H1 (cell line): ENCODE results near the gene BMPR1A. TPM values are rescaled to one million over a fixed set of nuclear protein-coding genes. Genes with fewer than 3 reads are reported as not detected.

Source experiments
- CTCF ChIA-PET: fragments of 300-600 bp; sonication (Branson Sonifier 250); formaldehyde crosslinking; loops from one replicate; lab custom pipeline; 2021; ENCODE audit not compliant: partially characterized antibody; lab: Charles Lee
- POLR2A ChIA-PET: fragments of 300-600 bp; sonication (Branson Sonifier 250); formaldehyde crosslinking; loops from one replicate; lab custom pipeline; 2021; ENCODE audit warnings: inconsistent platforms; ENCODE audit not compliant: partially characterized antibody; lab: Charles Lee
- DNase-seq, 2 experiments: peaks; one replicate each; pipeline versions ENCODE4 v3.0.0 to v3.0.0-alpha.2; 2010 to 2022; ENCODE audit warnings: low spot score in 2 of 2, low read depth in 1 of 2, mixed read lengths in 1 of 2
- FAIRE-seq: peaks from 2 replicates; lab custom pipeline; 2011; peaks lifted over from hg19 to GRCh38; lab: Jason Lieb, UNC
- H2AFZ ChIP-seq: 2 replicates; pipeline ENCODE4 v1.8.1; 2012; ENCODE audit warnings: low read length, inconsistent platforms
- H2AK5ac ChIP-seq: 2 replicates; pipeline ENCODE4 v1.6.1; 2013; ENCODE audit warnings: low read depth, low read length
- H2BK120ac ChIP-seq: replicated peaks from 2 replicates; pipeline ENCODE3; 2013; ENCODE audit warnings: low read depth, low read length, inconsistent platforms
- H2BK12ac ChIP-seq: 2 replicates; pipeline ENCODE4 v1.6.1; 2013; ENCODE audit warnings: low read depth, low read length
- H2BK15ac ChIP-seq: 2 replicates; pipeline ENCODE4 v1.6.1; 2013; ENCODE audit warnings: low read length
- H2BK20ac ChIP-seq: 2 replicates; pipeline ENCODE4 v1.6.1; 2013; ENCODE audit warnings: low read length
- H2BK5ac ChIP-seq: 2 replicates; pipeline ENCODE4 v1.6.1; 2013; ENCODE audit warnings: low read depth, low read length
- H3K14ac ChIP-seq: 2 replicates; pipeline ENCODE4 v1.6.1; 2013; ENCODE audit warnings: inconsistent platforms; ENCODE audit not compliant: insufficient read length
- H3K18ac ChIP-seq: 2 replicates; pipeline ENCODE4 v1.6.1; 2013; ENCODE audit warnings: low read length; ENCODE audit errors: extremely low read depth
- H3K23ac ChIP-seq: 2 replicates; pipeline ENCODE4 v1.6.1; 2013; ENCODE audit warnings: inconsistent platforms; ENCODE audit not compliant: insufficient read length
- H3K23me2 ChIP-seq: 2 replicates; pipeline ENCODE4 v1.6.1; 2013; ENCODE audit warnings: low read depth, low read length
- H3K27ac ChIP-seq: 2 replicates; pipeline ENCODE4 v1.6.1; 2011; ENCODE audit warnings: low read depth, low read length, inconsistent platforms
- H3K27me3 ChIP-seq, 4 experiments: replicated peaks in 1 of 4; 1 replicate in 1 of 4; 2 replicates in 3 of 4; pipeline versions ENCODE4 v1.6.1 to v1.8.1; 2011 to 2013; ENCODE audit warnings: low read length in 3 of 4, mild to moderate bottlenecking in 3 of 4, inconsistent platforms in 2 of 4, mixed read lengths in 2 of 4, moderate library complexity in 1 of 4; ENCODE audit not compliant: control insufficient read depth in 3 of 4, insufficient read depth in 3 of 4; ENCODE audit errors: extremely low read depth in 1 of 4
- H3K36me3 ChIP-seq, 4 experiments: 2 replicates each; pipeline versions ENCODE4 v1.6.1 to v1.8.1; 2011 to 2013; ENCODE audit warnings: mild to moderate bottlenecking in 4 of 4, low read length in 3 of 4, moderate library complexity in 2 of 4, control low read depth in 1 of 4, inconsistent platforms in 1 of 4; ENCODE audit not compliant: insufficient read depth in 4 of 4, control insufficient read depth in 2 of 4
- H3K4ac ChIP-seq: replicated peaks from 2 replicates; pipeline ENCODE3; 2013; ENCODE audit warnings: low read length, low read depth, mixed read lengths, inconsistent platforms; ENCODE audit not compliant: insufficient read length
- H3K4me1 ChIP-seq, 4 experiments: replicated peaks in 1 of 4; 1 replicate in 1 of 4; 2 replicates in 3 of 4; pipeline versions ENCODE4 v1.6.1 to v1.8.1; 2011 to 2013; ENCODE audit warnings: low read length in 3 of 4, inconsistent platforms in 2 of 4, mixed read lengths in 1 of 4; ENCODE audit not compliant: insufficient read depth in 4 of 4, control insufficient read depth in 3 of 4
- H3K4me2 ChIP-seq, 2 experiments: 2 replicates each; pipeline versions ENCODE4 v1.6.1 to v1.8.1; 2011 to 2013; ENCODE audit warnings: low read depth in 2 of 2, low read length in 2 of 2, control low read depth in 1 of 2, inconsistent platforms in 1 of 2, mild to moderate bottlenecking in 1 of 2; ENCODE audit not compliant: insufficient read depth in 1 of 2
- H3K4me3 ChIP-seq, 4 experiments: fragments of 200-600, 300-600 bp in 1 of 4; sonication (generic), shearing (Covaris generic), sonication (Bioruptor Twin) in 1 of 4; 2 replicates each; pipeline versions ENCODE4 v1.5.1 to v1.8.1; 2011 to 2016; ENCODE audit warnings: low read length in 4 of 4, low read depth in 3 of 4, control low read depth in 2 of 4, inconsistent platforms in 2 of 4, mild to moderate bottlenecking in 2 of 4, mixed read lengths in 1 of 4, moderate library complexity in 1 of 4; ENCODE audit not compliant: insufficient read depth in 2 of 4; ENCODE audit errors: extremely low read depth in 1 of 4
- H3K56ac ChIP-seq: replicated peaks from 2 replicates; pipeline ENCODE3; 2013; ENCODE audit warnings: low read depth, mild to moderate bottlenecking, mixed read lengths, low read length, inconsistent platforms; ENCODE audit not compliant: insufficient read length
- H3K79me1 ChIP-seq: 2 replicates; pipeline ENCODE4 v1.6.1; 2013; ENCODE audit warnings: low read depth, low read length, control low read depth
- H3K79me2 ChIP-seq, 2 experiments: 2 replicates each; pipeline versions ENCODE4 v1.6.1 to v1.8.1; 2012 to 2013; ENCODE audit warnings: low read length in 2 of 2, mild to moderate bottlenecking in 2 of 2, inconsistent platforms in 1 of 2; ENCODE audit not compliant: insufficient read depth in 2 of 2, control insufficient read depth in 1 of 2
- H3K9ac ChIP-seq, 4 experiments: replicated peaks in 1 of 4; 1 replicate in 1 of 4; 2 replicates in 3 of 4; pipeline versions ENCODE4 v1.6.1 to v1.8.1; 2011 to 2013; ENCODE audit warnings: low read depth in 3 of 4, low read length in 3 of 4, control low read depth in 2 of 4, mild to moderate bottlenecking in 2 of 4, moderate library complexity in 2 of 4, inconsistent platforms in 1 of 4; ENCODE audit errors: extremely low read depth in 1 of 4
- H3K9me3 ChIP-seq, 2 experiments: 2 replicates each; pipeline versions ENCODE4 v1.6.1 to v1.8.1; 2012 to 2013; ENCODE audit warnings: mild to moderate bottlenecking in 2 of 2, moderate library complexity in 2 of 2, control low read depth in 1 of 2, inconsistent platforms in 1 of 2, low read depth in 1 of 2, low read length in 1 of 2, mixed read lengths in 1 of 2; ENCODE audit not compliant: insufficient read depth in 2 of 2
- H4K20me1 ChIP-seq, 2 experiments: replicated peaks in 1 of 2; 2 replicates each; pipeline versions ENCODE3 to v1.8.1; 2011 to 2013; ENCODE audit warnings: inconsistent platforms in 2 of 2, low read length in 2 of 2, mild to moderate bottlenecking in 1 of 2; ENCODE audit not compliant: insufficient read depth in 2 of 2, control insufficient read depth in 1 of 2
- H4K5ac ChIP-seq: 2 replicates; pipeline ENCODE4 v1.6.1; 2013; ENCODE audit warnings: low read length, low read depth, mixed read lengths, inconsistent platforms; ENCODE audit not compliant: insufficient read length
- H4K8ac ChIP-seq: 2 replicates; pipeline ENCODE4 v1.8.0; 2013; ENCODE audit warnings: mild to moderate bottlenecking, moderate library complexity, low read length, inconsistent platforms; ENCODE audit not compliant: insufficient read depth; ENCODE audit errors: extremely low read depth
- H4K91ac ChIP-seq: replicated peaks from 2 replicates; pipeline ENCODE3; 2013; ENCODE audit warnings: low read length, mixed read lengths, inconsistent platforms; ENCODE audit not compliant: insufficient read length
- ATF3 ChIP-seq: IDR thresholded peaks from 2 replicates; pipeline ENCODE4 v1.6.1; 2011; ENCODE audit warnings: low read depth, mild to moderate bottlenecking, low read length; ENCODE audit not compliant: insufficient read depth
- CEBPB ChIP-seq: IDR thresholded peaks from 2 replicates; pipeline ENCODE4 v1.6.1; 2012; ENCODE audit warnings: low read depth, low read length
- EP300 ChIP-seq, 2 experiments: IDR thresholded peaks; 1 replicate in 1 of 2; 2 replicates in 1 of 2; pipeline ENCODE4 v1.6.1; 2011 to 2012; ENCODE audit warnings: low read depth in 2 of 2, low read length in 2 of 2, mild to moderate bottlenecking in 2 of 2, borderline replicate concordance in 1 of 2, inconsistent platforms in 1 of 2, moderate library complexity in 1 of 2
- MAFK ChIP-seq: IDR thresholded peaks from 2 replicates; pipeline ENCODE4 v1.6.1; 2012; ENCODE audit warnings: low read depth, mild to moderate bottlenecking, improper control_type of control experiment, low read length
- MAX ChIP-seq: IDR thresholded peaks from 2 replicates; pipeline ENCODE4 v1.6.1; 2012; ENCODE audit warnings: inconsistent platforms
- NRF1 ChIP-seq: IDR thresholded peaks from 2 replicates; pipeline ENCODE4 v1.6.1; 2011; ENCODE audit warnings: mild to moderate bottlenecking, low read depth, low read length, improper control_type of control experiment
- RNF2 ChIP-seq: fragments of 200-900, 300-1000 bp; sonication (generic); IDR thresholded peaks from 2 replicates; pipeline ENCODE4 v1.7.1; 2016; ENCODE audit warnings: borderline replicate concordance, low read depth, mild to moderate bottlenecking, antibody characterized with exemption, low read length; ENCODE audit not compliant: poor library complexity, severe bottlenecking; ENCODE audit errors: missing control alignments
- SAP30 ChIP-seq: fragments of 300-600 bp; sonication (generic); IDR thresholded peaks from 2 replicates; pipeline ENCODE4 v1.7.1; 2012; ENCODE audit warnings: low read length, moderate library complexity, mild to moderate bottlenecking, inconsistent platforms; ENCODE audit not compliant: insufficient read depth, insufficient replicate concordance
- USF2 ChIP-seq: IDR thresholded peaks from 2 replicates; pipeline ENCODE4 v1.6.1; 2011; ENCODE audit warnings: low read length, improper control_type of control experiment
- WGBS, 2 experiments: shearing (Covaris generic) in 1 of 2; methylation state at CpG; one replicate each; pipeline versions ENCODE4 v1.1.6 to v1.1.7; 2013 to 2015; ENCODE audit warnings: low lambda C conversion rate in 2 of 2, mixed read lengths in 2 of 2, inconsistent platforms in 1 of 2, low coverage in 1 of 2, missing lambda C conversion rate in 1 of 2; ENCODE audit not compliant: insufficient replicate concordance in 2 of 2, insufficient coverage in 1 of 2, insufficient read length in 1 of 2; ENCODE audit errors: extremely low coverage in 1 of 2, missing lambda C conversion rate in 1 of 2; 5-methylcytosine and 5-hydroxymethylcytosine counted together
- polyA plus RNA-seq, 7 experiments: library from polyadenylated mRNA; depleted of rRNA in 3 of 7; stranded (reverse) in 5 of 7; unstranded in 2 of 7; fragments of >200 nt in 5 of 7; fragments of 200-250 nt in 2 of 7; gene quantifications; 1 replicate in 5 of 7; 2 replicates in 1 of 7; 4 replicates in 1 of 7; pipeline versions ENCODE4 v1.2.1 to v1.2.3, GENCODE V29; 2011 to 2013; ENCODE audit warnings: missing spikeins in 2 of 7, mixed read lengths in 2 of 7
- total RNA-seq: library from RNA; stranded (reverse); fragmentation: NEBNext Ultra II Directional; extraction: Animal tissue kit (Norgen Biotek cat#: 25700); gene quantifications from 2 replicates; pipeline ENCODE4 v1.2.1, GENCODE V29; 2021

The BMPR1A gene
- total and polyA plus RNA-seq, 2 of the 8 experiments (the other 6 are each of a cell fraction or from before 2014, with no cell fraction given): 34.4 to 129 TPM

- Histone ChIP-seq H2BK15ac (no peak overlapping the region), H2BK5ac (no peak overlapping the region), H3K79me2 (no peaks in the 10 kb centered on the region), H3K4me2 (no peak overlapping the region), H2BK12ac (no peak overlapping the region), H3K9ac (no peak overlapping the region), H3K4ac (no peak overlapping the region), H3K27me3 (no peaks in the 10 kb centered on the region), H4K8ac (no peak overlapping the region), H3K14ac (no peak overlapping the region), H3K79me1 (no peaks in the 10 kb centered on the region), H2BK120ac (no peak overlapping the region), H3K27ac (no peak overlapping the region), H4K5ac (no peak overlapping the region), H3K56ac (no peak overlapping the region), H3K4me3 (no peak overlapping the region), H2AK5ac (no peak overlapping the region), H3K9me3 (no peaks in the 10 kb centered on the region), H4K20me1 (no peaks in the 10 kb centered on the region), H3K4me1 (no peaks in the 10 kb centered on the region), H2BK20ac (no peak overlapping the region), H3K36me3 (no peaks in the 10 kb centered on the region), H2AFZ (no peak overlapping the region), H4K91ac (no peak overlapping the region), H3K18ac (no peak overlapping the region), H3K23ac (no peak overlapping the region), H3K23me2 (no peaks in the 10 kb centered on the region)
- CTCF ChIA-PET: interaction anchor here (1.6 to 1.9 kb wide), 2 partner anchors 8 to 9 kb away, joined by 4 to 8 read pairs; no protein-coding TSS in a partner anchor
- POLR2A ChIA-PET: interaction anchor here (0.6 to 1.2 kb wide), 2 partner anchors 9 to 18 kb away, joined by 4 read pairs; no protein-coding TSS in a partner anchor
- 95% methylated on average over 6 of the region's 6 CpGs; no CpG with 5 or more reads in 1 of the 2 experiments for WGBS, 2 experiments
- FAIRE-seq (no peak), DNase-seq (no peak)
- no peak for TF ChIP-seq USF2
- TF ChIP-seq NRF1: no peak
- no peak for TF ChIP-seq RNF2
- no peak for TF ChIP-seq EP300 (IDR thresholded peaks at IDR 0.05; ENCODE audit: borderline replicate concordance in 1 of 2, low read depth in 2 of 2, low read length in 2 of 2)
- TF ChIP-seq MAFK: no peak
- no peak for TF ChIP-seq ATF3
- TF ChIP-seq MAX: no peak
- no peak for TF ChIP-seq SAP30
- TF ChIP-seq CEBPB: no peak
Measured at GRCh38 chr10:86724445-86724844, 32.0 kb upstream of the BMPR1A start.
